ENCODE data around the gene RPS23.

The RPS23 gene

DNA sequence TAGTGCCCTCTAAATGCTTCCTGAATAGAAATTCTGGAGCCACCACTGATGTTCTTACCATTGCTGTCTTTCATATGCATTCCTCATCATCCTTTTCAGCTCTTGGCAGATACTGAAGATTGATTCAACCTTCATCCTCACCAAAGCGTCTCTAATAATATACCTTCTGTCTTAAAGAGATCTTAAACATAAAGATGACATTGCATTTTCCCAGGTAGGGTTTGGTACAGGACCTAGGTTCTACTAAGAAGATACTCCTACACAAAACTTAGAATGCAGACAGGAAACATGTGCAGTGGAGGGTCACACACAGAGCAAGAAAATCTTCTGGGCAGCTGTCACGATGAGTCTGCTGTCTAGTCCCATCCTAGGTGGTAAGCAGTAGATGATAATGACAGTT is 41.0 kb upstream of the RPS23 start:
- DNase-seq (ENCODE audit: extremely low spot score) = no peak
- no peak for TF ChIP-seq NFRKB (IDR thresholded peaks at IDR 0.05)
- TF ChIP-seq, protein P1, sequence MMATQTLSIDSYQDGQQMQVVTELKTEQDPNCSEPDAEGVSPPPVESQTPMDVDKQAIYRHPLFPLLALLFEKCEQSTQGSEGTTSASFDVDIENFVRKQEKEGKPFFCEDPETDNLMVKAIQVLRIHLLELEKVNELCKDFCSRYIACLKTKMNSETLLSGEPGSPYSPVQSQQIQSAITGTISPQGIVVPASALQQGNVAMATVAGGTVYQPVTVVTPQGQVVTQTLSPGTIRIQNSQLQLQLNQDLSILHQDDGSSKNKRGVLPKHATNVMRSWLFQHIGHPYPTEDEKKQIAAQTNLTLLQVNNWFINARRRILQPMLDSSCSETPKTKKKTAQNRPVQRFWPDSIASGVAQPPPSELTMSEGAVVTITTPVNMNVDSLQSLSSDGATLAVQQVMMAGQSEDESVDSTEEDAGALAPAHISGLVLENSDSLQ (IDR thresholded peaks at IDR 0.05) = no peak
- no peak for TF ChIP-seq ZNF384 (IDR thresholded peaks at IDR 0.05)
- TF ChIP-seq FOXM1 (IDR thresholded peaks at IDR 0.05; ENCODE audit: borderline replicate concordance) = no peak
- TF ChIP-seq BHLHE40 (IDR thresholded peaks at IDR 0.05; ENCODE audit: borderline replicate concordance) = no peak
- TF ChIP-seq HDGF (IDR thresholded peaks at IDR 0.05; ENCODE audit: borderline replicate concordance) = no peak
- no peak for TF ChIP-seq FOXK2 (IDR thresholded peaks at IDR 0.05)
- TF ChIP-seq LEF1 (IDR thresholded peaks at IDR 0.05; ENCODE audit: borderline replicate concordance) = no peak
- TF ChIP-seq SP1 (IDR thresholded peaks at IDR 0.05) = no peak
- TF ChIP-seq ELF4 (IDR thresholded peaks at IDR 0.05) = no peak
- TF ChIP-seq CTBP1 (IDR thresholded peaks at IDR 0.05; ENCODE audit: borderline replicate concordance) = no peak
- TF ChIP-seq TARDBP (IDR thresholded peaks at IDR 0.05) = no peak
- POLR2A ChIA-PET = no interaction called here
- CTCF ChIA-PET = no interaction called here

DNA sequence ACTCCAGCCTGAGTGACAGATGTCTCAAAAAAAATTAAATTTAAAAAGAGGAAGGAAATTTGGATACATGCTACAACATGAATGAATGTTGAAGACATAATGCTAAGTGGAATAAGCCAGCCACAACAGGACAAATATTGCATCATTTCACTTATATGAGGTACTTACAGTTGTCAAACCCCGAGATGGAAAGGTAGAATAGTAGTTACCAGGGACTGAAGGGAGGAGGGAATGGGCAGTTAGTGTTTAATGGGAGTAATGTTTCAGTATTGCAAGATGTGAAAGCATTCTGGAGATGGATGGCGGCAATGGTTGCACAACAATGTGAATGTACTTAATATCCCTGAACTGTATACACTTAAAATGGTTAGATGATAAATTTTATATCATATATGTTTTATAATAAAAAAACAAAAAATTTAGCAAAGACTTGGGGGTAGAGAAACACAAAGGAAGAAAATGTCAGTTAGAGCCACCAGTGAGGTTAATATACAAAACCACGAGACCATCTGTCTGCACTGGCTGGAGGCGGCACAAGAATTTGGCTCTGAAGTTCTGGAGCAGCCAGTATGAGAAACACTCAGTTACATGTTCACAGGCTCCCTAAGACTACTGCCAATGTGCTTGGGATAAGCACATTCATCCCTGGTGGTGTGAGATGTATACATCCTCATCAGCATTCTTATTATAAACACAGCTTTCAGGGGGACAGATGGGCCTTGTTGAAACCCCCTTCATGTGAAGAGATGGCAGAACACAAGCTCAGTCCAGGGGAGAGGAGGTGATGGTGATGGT is 37.0 kb upstream of the RPS23 start:
- DNase-seq (ENCODE audit: extremely low spot score) = no peak
- CTCF ChIA-PET = no interaction called here
- POLR2A ChIA-PET = no interaction called here
- TF ChIP-seq L3MBTL2 (conservative IDR thresholded peaks at IDR 0.05) = no peak
- TF ChIP-seq NFRKB (IDR thresholded peaks at IDR 0.05) = no peak

DNA sequence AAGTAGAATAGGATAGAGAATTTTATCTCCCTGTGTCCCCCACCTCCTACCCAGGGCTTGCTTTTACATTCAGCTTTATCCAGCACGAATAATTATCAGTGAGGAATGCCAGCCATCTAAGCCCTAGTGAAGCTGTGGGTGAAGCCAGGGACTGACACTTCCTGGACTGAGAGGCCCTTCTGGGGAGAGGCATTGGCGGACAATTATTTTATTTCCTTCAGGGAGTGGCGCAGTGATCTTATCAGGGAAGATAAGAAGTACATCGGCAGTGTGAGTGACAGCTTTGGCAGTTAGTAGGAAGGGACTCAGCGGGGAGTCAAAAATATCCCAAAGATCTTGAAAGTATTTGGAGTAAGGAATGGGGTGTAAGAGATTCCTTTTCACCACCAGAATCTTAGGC is 34.9 kb upstream of the RPS23 start:
- CTCF ChIA-PET = interaction anchor here (0.5 to 1.7 kb wide), 7 partner anchors 19 to 424 kb away, joined by 3 to 10 read pairs (median 3); no protein-coding TSS in a partner anchor
- DNase-seq (ENCODE audit: extremely low spot score) = no peak
- POLR2A ChIA-PET = no interaction called here
- TF ChIP-seq LEF1 (IDR thresholded peaks at IDR 0.05; ENCODE audit: borderline replicate concordance) (no peak), SP1 (IDR thresholded peaks at IDR 0.05) (no peak), TARDBP (IDR thresholded peaks at IDR 0.05) (no peak), NFRKB (IDR thresholded peaks at IDR 0.05) (no peak), BHLHE40 (IDR thresholded peaks at IDR 0.05; ENCODE audit: borderline replicate concordance) (no peak)
- TF ChIP-seq, protein P1 (IDR thresholded peaks at IDR 0.05) = peak; percentile 77

DNA sequence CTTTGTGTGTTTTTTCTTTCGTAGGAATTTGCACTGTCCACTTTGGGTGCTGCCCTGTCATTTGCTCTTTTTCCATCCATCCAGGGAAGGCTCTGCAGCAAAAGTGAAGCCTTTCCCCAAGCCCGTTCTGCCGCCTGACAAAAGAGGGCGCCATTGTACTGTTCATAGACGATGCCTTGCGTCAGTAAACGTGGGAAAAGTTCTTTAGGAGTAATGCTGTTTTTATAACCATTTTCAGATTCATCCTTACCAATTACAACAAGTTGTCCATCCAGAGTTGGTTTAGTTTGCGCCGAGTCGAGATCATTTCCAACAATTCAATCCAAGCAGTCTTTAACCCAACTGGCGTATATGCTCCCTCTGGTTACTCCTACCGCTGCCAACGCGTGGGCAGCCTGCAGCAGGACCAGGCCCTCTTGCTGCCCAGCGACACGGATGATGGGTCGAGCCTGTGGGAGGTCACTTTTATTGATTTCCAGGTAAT is 34.3 kb upstream of the RPS23 start:
- DNase-seq (ENCODE audit: extremely low spot score) = peak; percentile 67
- ChIA-PET POLR2A (no interaction called here), CTCF (interaction anchor here (0.6 to 1.7 kb wide), 9 partner anchors 9 to 911 kb away, joined by 3 to 10 read pairs (median 3); no protein-coding TSS in a partner anchor)
- TF ChIP-seq TARDBP (IDR thresholded peaks at IDR 0.05) = no peak

DNA sequence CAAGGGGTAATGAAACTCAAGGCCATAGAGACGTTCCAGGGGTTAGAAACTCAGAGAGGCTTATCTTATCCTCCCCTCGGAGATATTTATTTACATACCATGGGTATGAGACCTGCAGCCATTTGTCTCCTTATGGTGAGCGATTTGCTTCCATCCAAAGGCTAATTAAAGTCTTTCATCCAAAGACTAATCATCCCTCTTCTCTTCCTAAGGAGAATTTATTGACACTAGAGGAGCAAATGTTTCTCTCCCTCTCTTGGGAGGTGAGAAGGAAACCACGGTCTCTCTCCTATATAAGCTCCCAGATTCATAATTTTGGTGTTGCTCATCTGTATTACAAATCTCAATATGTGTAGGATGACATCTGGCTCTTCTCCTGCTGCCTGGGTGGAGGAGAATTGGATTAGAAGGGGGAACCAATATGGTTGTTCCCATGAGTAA is 31.0 kb upstream of the RPS23 start:
- CTCF ChIA-PET = no interaction called here
- TF ChIP-seq ZNF384 (IDR thresholded peaks at IDR 0.05) (no peak), NFRKB (IDR thresholded peaks at IDR 0.05) (no peak), LEF1 (IDR thresholded peaks at IDR 0.05; ENCODE audit: borderline replicate concordance) (no peak), ARNT (IDR thresholded peaks at IDR 0.05) (no peak), SP1 (IDR thresholded peaks at IDR 0.05) (no peak), CTBP1 (IDR thresholded peaks at IDR 0.05; ENCODE audit: borderline replicate concordance) (no peak), L3MBTL2 (conservative IDR thresholded peaks at IDR 0.05) (no peak), HDGF (IDR thresholded peaks at IDR 0.05; ENCODE audit: borderline replicate concordance) (no peak), FOXM1 (IDR thresholded peaks at IDR 0.05; ENCODE audit: borderline replicate concordance) (no peak), TARDBP (IDR thresholded peaks at IDR 0.05) (no peak), ELF4 (IDR thresholded peaks at IDR 0.05) (no peak), FOXA1 (IDR thresholded peaks at IDR 0.05) (no peak), SUZ12 (IDR thresholded peaks at IDR 0.05) (no peak), BHLHE40 (IDR thresholded peaks at IDR 0.05; ENCODE audit: borderline replicate concordance) (no peak), FOXK2 (IDR thresholded peaks at IDR 0.05) (no peak)
- TF ChIP-seq, protein P1 (IDR thresholded peaks at IDR 0.05) = no peak
- POLR2A ChIA-PET = no interaction called here
- no peak for DNase-seq (ENCODE audit: extremely low spot score)

DNA sequence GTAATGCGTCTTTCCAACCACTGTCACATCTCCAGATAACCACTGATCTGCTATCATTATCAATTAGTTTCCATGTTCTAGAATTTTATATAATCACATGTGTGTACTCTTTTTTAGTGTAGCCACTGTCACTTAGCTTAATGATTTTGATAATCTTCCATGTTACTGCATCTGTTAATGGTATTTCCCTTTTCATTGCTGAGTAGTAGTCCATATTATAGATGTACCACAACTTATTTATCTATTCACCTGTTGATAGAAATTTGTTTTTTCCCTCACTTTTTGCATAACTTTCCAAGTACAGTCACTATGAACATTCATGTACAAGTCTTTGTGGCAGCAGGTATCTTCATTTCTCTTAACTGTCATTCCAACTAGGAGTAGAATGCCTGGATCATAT is 30.3 kb upstream of the RPS23 start:
- no peak for TF ChIP-seq CTBP1 (IDR thresholded peaks at IDR 0.05; ENCODE audit: borderline replicate concordance)
- no peak for TF ChIP-seq ZNF384 (IDR thresholded peaks at IDR 0.05)
- TF ChIP-seq L3MBTL2 (conservative IDR thresholded peaks at IDR 0.05) = no peak
- no peak for TF ChIP-seq LEF1 (IDR thresholded peaks at IDR 0.05; ENCODE audit: borderline replicate concordance)
- TF ChIP-seq, protein P1 (IDR thresholded peaks at IDR 0.05) = no peak
- no peak for TF ChIP-seq FOXK2 (IDR thresholded peaks at IDR 0.05)
- no peak for TF ChIP-seq HDGF (IDR thresholded peaks at IDR 0.05; ENCODE audit: borderline replicate concordance)
- TF ChIP-seq TARDBP (IDR thresholded peaks at IDR 0.05) = no peak
- ChIA-PET POLR2A (no interaction called here), CTCF (no interaction called here)
- DNase-seq (ENCODE audit: extremely low spot score) = no peak

Measured in HEK293T (cell line).